DOHH2 (cell line): ENCODE data around the gene KRT6B.

Experiments used
- H3F3A ChIP-seq: fragments of 200-600 bp; sonication (generic), shearing (Covaris generic); 2 replicates; pipeline ENCODE4 v1.6.0; 2016; ENCODE audit warnings: antibody characterized with exemption, mild to moderate bottlenecking; ENCODE audit not compliant: control insufficient read depth, insufficient read depth
- H3K27ac ChIP-seq: fragments of 200-600 bp; sonication (generic); 2 replicates; pipeline ENCODE4 v1.5.1; 2014; ENCODE audit warnings: low read depth, mild to moderate bottlenecking, low read length, moderate library complexity
- H3K27me3 ChIP-seq: fragments of 200-600 bp; sonication (generic); 2 replicates; pipeline ENCODE4 v1.6.1; 2014; ENCODE audit warnings: mild to moderate bottlenecking, low read length, mixed read lengths; ENCODE audit not compliant: control insufficient read depth
- H3K36me3 ChIP-seq: fragments of 200-600 bp; sonication (generic); 2 replicates; pipeline ENCODE4 v1.6.1; 2014; ENCODE audit warnings: mild to moderate bottlenecking, low read length, moderate library complexity, mixed read lengths; ENCODE audit not compliant: control insufficient read depth
- H3K4me1 ChIP-seq: fragments of 200-600 bp; sonication (generic); 2 replicates; pipeline ENCODE4 v1.6.1; 2014; ENCODE audit warnings: mild to moderate bottlenecking, low read length, mixed read lengths; ENCODE audit not compliant: control insufficient read depth
- H3K4me2 ChIP-seq: fragments of 200-600 bp; sonication (generic); 2 replicates; pipeline ENCODE4 v1.6.0; 2014; ENCODE audit warnings: mild to moderate bottlenecking, low read length, moderate library complexity
- H3K4me3 ChIP-seq: fragments of 200-600 bp; sonication (generic); 2 replicates; pipeline ENCODE4 v1.5.1; 2014; ENCODE audit warnings: mild to moderate bottlenecking, low read length, mixed read lengths
- H3K79me2 ChIP-seq: fragments of 200-600 bp; sonication (generic); 2 replicates; pipeline ENCODE4 v1.6.1; 2014; ENCODE audit warnings: mild to moderate bottlenecking, low read length, mixed read lengths; ENCODE audit not compliant: control insufficient read depth
- H3K9me2 ChIP-seq: fragments of 200-600 bp; sonication (generic); replicated peaks from 2 replicates; pipeline ENCODE4 v1.6.1; 2014; ENCODE audit warnings: mild to moderate bottlenecking, low read length, mixed read lengths; ENCODE audit not compliant: control insufficient read depth
- H3K9me3 ChIP-seq: fragments of 200-600 bp; sonication (generic); 2 replicates; pipeline ENCODE4 v1.6.1; 2014; ENCODE audit warnings: antibody characterized with exemption, low read length, mixed read lengths; ENCODE audit not compliant: control insufficient read depth, insufficient read depth
- H4K20me1 ChIP-seq: fragments of 200-600 bp; sonication (generic); 2 replicates; pipeline ENCODE4 v1.6.0; 2014; ENCODE audit warnings: low read depth, mild to moderate bottlenecking, antibody characterized with exemption, low read length, moderate library complexity; ENCODE audit not compliant: control insufficient read depth, insufficient read depth
- EZH2phosphoT487 ChIP-seq: fragments of 200-600 bp; sonication (generic); IDR thresholded peaks from 2 replicates; pipeline ENCODE4 v1.6.1; 2017; ENCODE audit warnings: borderline replicate concordance, mild to moderate bottlenecking, antibody characterized with exemption, low read length, moderate library complexity, mixed read lengths
- TF ChIP-seq, protein P1 (sequence below): fragments of 200-600 bp; sonication (generic); IDR thresholded peaks from one replicate; pipeline ENCODE4 v1.5.1; 2014; ENCODE audit warnings: antibody characterized with exemption, mild to moderate bottlenecking, low read depth, low read length; ENCODE audit not compliant: poor library complexity, severe bottlenecking

KRT6B gene

DNA sequence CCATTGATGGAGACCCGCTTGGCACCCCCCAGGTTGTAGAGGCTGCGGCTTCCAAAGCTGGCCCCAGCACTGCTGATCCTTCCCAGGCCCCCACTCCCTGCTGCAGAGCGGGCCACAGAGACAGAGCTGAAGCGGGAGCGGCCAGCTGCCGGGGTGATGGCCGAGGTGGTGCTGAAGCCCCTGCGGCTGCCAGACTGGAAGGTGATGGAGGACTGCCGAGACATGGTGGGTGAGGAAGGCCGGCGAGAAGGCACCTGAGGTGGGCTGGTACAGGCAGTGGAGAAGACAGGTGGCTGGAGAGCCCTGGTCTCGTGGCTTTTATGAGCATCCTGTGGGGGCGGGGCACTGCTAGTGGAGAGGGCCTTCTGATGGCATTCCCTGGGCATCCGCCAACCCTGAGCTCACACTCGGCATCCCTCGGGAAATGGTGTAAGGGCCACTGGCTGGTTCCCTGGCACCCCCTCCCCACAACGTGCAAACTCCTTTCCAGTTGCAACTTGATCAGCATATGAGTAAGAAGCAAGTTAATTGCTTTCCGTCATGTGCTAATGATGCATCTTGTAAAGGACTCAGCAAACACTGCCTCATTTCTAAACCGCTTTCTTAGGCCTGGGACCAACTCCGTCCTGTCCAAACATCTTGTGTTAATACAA is 17.7 kb downstream of the KRT6B start, which contains the start of gene KRT75:
Gene KRT75 (minus strand): TSS at position 291 of the 653 bp plus-strand sequence. CDS start 67 bp downstream, at position 224.
- Histone ChIP-seq H3K79me2 (no peaks in the 10 kb centered on the region), H3K27ac (no peak within 1 kb of the TSS), H3K4me1 (no peaks in the 10 kb centered on the region)

DNA sequence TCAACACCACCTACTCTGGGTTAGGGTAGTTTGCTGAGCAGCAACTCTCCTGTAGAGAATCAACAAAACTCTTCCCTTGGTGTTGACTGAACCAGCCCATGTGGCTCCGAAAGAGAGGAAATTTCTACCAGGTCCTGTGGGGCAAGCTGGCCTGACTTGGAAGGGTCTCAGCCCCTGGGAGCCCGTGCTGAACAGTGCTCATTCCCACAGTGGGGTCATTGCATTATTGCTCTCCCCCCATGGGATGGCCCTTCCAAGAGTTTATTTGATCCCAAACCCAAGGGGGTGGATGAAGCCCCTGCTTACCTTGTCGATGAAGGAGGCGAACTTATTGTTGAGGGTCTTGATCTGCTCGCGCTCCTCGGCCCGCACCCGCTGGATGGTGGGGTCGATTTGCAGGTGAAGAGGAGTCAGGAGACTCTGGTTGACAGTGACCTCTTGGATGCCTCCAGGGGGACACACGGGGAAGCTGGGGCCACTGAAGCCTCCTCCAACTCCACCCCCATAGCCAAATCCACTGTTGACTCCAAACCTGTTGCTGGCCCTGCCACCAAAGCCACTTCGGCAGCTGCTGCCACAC is 18.4 kb downstream of the KRT6B start:
- Histone ChIP-seq H3K9me2 (no peaks in the 10 kb centered on the region), H3K4me2 (no peak overlapping the region), H4K20me1 (no peaks in the 10 kb centered on the region; the same call in 1 of the 2 replicates), H3K9me3 (no peaks in the 10 kb centered on the region), H3K36me3 (no peaks in the 10 kb centered on the region), H3K4me3 (no peak overlapping the region), H3K27ac (no peak overlapping the region), H3K79me2 (no peaks in the 10 kb centered on the region), H3K4me1 (no peaks in the 10 kb centered on the region), H3K27me3 (no peaks in the 10 kb centered on the region), H3F3A (no peaks in the 10 kb centered on the region)
- TF ChIP-seq EZH2phosphoT487: no peak
- TF ChIP-seq, protein P1, sequence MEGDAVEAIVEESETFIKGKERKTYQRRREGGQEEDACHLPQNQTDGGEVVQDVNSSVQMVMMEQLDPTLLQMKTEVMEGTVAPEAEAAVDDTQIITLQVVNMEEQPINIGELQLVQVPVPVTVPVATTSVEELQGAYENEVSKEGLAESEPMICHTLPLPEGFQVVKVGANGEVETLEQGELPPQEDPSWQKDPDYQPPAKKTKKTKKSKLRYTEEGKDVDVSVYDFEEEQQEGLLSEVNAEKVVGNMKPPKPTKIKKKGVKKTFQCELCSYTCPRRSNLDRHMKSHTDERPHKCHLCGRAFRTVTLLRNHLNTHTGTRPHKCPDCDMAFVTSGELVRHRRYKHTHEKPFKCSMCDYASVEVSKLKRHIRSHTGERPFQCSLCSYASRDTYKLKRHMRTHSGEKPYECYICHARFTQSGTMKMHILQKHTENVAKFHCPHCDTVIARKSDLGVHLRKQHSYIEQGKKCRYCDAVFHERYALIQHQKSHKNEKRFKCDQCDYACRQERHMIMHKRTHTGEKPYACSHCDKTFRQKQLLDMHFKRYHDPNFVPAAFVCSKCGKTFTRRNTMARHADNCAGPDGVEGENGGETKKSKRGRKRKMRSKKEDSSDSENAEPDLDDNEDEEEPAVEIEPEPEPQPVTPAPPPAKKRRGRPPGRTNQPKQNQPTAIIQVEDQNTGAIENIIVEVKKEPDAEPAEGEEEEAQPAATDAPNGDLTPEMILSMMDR: no peak

More for the DNA sequence above, 17.7 kb downstream of the KRT6B start, which contains the start of gene KRT75:
- no peaks in the 10 kb centered on the region; the same call in 1 of the 2 replicates for H4K20me1 ChIP-seq
- no peaks in the 10 kb centered on the region for H3K27me3 ChIP-seq
- no peaks in the 10 kb centered on the region for H3F3A ChIP-seq
- no peaks in the 10 kb centered on the region for H3K9me2 ChIP-seq
- H3K4me2 ChIP-seq: no peak within 1 kb of the TSS
- H3K9me3 ChIP-seq: no peaks in the 10 kb centered on the region
- H3K36me3 ChIP-seq: no peaks in the 10 kb centered on the region
- TF ChIP-seq, protein P1: no peak
- TF ChIP-seq EZH2phosphoT487: no peak
- H3K4me3 ChIP-seq: no peak within 1 kb of the TSS

DNA sequence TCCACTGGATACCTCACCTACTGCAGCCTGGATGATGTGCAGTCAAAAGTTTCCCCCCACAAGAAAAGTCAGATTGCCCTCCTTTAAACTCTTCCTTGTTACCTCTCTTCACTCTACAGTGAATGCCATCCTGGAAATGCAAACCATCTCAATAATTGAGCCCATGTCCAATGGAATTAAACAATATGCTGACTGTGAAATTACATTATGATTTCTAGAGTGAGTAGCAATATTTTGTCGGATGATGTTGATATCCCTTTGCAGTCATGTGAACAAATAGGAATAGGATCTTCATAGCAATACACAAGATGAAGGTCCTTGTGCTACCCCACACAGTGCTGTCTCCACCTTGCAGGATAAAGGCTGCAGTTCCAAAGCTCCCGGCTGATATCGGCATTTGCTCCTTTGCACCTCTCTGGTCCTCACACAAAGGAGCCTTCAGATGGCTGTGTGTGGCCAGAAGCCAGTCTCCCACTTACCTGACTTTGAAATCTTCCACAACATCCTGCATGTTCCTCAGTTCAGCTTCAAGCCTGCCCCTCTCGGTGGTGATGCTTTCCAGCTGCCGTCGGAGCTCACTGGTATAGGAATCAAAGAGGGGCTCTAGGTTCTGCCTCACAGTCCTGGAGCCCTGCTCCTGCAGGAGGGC is 19.3 kb downstream of the KRT6B start:
- Histone ChIP-seq H3K4me1 (no peaks in the 10 kb centered on the region), H3K9me3 (no peaks in the 10 kb centered on the region)
- TF ChIP-seq, protein P1: no peak
- TF ChIP-seq EZH2phosphoT487: no peak

More for the DNA sequence above, 19.3 kb downstream of the KRT6B start:
- H3K9me2 ChIP-seq: no peaks in the 10 kb centered on the region
- no peaks in the 10 kb centered on the region for H3K36me3 ChIP-seq
- H3K27me3 ChIP-seq: no peaks in the 10 kb centered on the region
- no peaks in the 10 kb centered on the region; the same call in 1 of the 2 replicates for H4K20me1 ChIP-seq
- H3K4me2 ChIP-seq: no peak overlapping the region
- no peak overlapping the region for H3K27ac ChIP-seq
- no peak overlapping the region for H3K4me3 ChIP-seq
- no peaks in the 10 kb centered on the region for H3K79me2 ChIP-seq
- no peaks in the 10 kb centered on the region for H3F3A ChIP-seq
